ENCODE data around the gene CPNE5. TPM values are rescaled to one million over a fixed set of nuclear protein-coding genes. Genes with fewer than 3 reads are reported as not detected.

Gene CPNE5
- total RNA-seq, 1 donor from 2014 or later: 0.72 TPM

DNA sequence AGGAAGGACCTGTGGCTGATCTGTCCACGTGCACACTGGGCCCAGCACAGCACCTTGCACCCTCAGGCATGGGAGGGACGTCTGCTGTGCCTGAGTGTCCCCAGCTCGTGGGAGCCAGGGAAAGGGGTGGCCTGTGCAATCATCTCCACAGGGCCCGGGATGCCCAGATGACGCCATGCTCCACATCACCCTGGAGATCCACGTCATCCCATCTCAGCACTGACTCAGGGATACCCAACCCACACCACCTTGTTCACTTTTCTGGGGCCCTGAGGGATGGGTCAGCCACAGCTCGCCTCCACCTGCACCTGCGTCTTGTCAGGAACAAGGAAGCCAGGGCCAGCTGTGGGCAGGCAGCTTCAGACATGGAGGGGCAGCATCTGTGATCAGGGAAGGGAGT lies 93.4 kb downstream of the CPNE5 start:
- H3K36me3 Mint-ChIP-seq: no peaks in the 10 kb centered on the region
- no peak overlapping the region for H3K4me3 Mint-ChIP-seq
- no peaks in the 10 kb centered on the region for H3K4me1 Mint-ChIP-seq (ENCODE audit: unreplicated experiment)
- H3K27ac Mint-ChIP-seq: no peak overlapping the region
- no peak for TF ChIP-seq CTCF (conservative IDR thresholded peaks at IDR 0.05)
- H3K9me3 Mint-ChIP-seq: peaks cover 4% of the 10 kb centered on the region
- DNase-seq (ENCODE audit: extremely low spot score, unreplicated experiment): no peak
- H3K27me3 Mint-ChIP-seq: peaks cover 6% of the 10 kb centered on the region

DNA sequence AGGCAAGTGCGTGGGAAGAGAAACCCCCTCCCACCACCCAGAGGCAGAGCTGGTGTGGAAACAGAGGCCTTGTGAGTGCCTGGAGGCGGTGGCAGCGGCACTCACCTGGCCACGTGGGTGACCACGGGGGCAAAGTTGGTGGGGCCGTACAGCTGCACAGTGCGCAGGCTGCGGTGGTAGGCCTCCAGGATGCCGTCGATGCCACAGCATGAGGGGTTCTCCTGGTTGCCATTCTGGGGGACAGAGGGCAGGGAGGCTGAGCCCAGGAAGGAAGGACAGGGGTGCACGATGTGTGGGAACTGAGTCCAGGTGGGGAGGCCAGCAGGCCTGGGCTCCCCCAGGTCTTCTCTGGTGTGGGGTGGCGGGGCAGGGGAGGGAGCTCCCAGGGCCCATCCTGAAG lies 94.0 kb downstream of the CPNE5 start:
- no peak for TF ChIP-seq CTCF (conservative IDR thresholded peaks at IDR 0.05)
- Mint-ChIP-seq H3K36me3 (no peaks in the 10 kb centered on the region), H3K27me3 (peaks cover 6% of the 10 kb centered on the region), H3K27ac (no peak overlapping the region), H3K4me1 (ENCODE audit: unreplicated experiment) (no peaks in the 10 kb centered on the region), H3K4me3 (no peak overlapping the region), H3K9me3 (peaks cover 4% of the 10 kb centered on the region)
- no peak for DNase-seq (ENCODE audit: extremely low spot score, unreplicated experiment)

GRCh38 chr6:36744304-36744673 lies 95.0 kb downstream of the CPNE5 start:
- peaks cover 4% of the 10 kb centered on the region for H3K9me3 Mint-ChIP-seq
- H3K4me1 Mint-ChIP-seq (ENCODE audit: unreplicated experiment): no peaks in the 10 kb centered on the region
- H3K27ac Mint-ChIP-seq: no peak overlapping the region
- no peak overlapping the region for H3K4me3 Mint-ChIP-seq
- no peak for DNase-seq (ENCODE audit: extremely low spot score, unreplicated experiment)
- H3K36me3 Mint-ChIP-seq: no peaks in the 10 kb centered on the region
- no peak for TF ChIP-seq CTCF (conservative IDR thresholded peaks at IDR 0.05)
- H3K27me3 Mint-ChIP-seq: peaks cover 6% of the 10 kb centered on the region

DNA sequence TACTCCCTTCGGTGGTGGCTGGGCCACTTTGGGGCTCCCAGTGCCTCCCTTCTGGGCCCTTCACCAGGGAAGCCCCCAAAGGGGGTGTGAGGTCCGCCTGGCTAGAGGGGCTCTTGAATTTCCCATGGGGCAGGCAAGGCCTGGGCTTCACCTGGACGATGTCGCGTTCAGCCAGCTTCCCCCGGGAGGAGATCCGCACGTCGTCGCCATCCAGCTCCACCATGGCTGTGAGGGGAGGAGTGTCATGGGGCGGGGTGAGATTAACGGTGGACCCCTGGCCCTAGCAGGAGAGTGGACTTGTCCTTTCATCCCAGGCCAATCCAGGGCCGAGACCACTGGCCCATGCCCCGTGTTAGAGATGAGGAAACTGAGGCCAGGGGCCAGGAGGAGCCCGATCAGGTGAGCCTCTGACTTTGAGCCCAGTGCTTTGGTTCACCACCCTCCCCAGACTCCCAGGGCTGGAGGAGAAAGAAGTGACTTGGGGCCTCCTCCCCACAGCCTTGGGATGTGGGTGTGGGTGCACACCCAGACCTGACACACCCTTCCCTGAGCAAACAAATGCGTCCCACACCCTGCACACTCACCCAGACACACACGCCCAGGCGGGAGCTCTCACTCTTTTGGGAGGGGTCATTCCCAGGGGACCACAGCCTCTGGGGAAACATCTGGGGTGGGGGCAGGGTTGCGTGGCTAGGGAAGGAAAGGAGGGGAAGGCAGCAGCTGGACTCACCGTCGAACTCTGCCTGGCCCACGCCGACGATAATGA lies 95.5 kb downstream of the CPNE5 start:
- no peak for TF ChIP-seq CTCF (conservative IDR thresholded peaks at IDR 0.05)
- H3K36me3 Mint-ChIP-seq: no peaks in the 10 kb centered on the region
- DNase-seq (ENCODE audit: extremely low spot score, unreplicated experiment): no peak

DNA sequence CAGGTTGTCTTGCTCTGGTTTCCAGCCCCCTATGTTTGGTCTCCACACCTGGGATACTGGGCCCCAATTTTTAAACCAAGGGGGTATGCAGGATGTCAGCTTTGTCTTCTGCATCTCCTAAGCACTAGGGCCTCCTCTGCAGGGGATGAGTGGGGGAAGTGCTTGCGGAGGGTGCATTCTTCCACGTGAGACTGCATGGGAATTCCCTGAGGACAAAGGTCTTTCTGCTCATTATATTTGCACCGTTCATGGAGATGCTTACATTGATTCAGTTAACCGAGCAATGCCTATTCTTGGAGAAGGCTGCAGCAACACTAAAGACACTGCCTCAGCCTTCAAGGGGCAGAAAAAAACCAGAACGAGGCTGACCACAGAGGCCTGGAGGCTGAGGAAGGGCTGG lies 96.2 kb downstream of the CPNE5 start:
- Mint-ChIP-seq H3K4me1 (ENCODE audit: unreplicated experiment) (no peaks in the 10 kb centered on the region), H3K27ac (no peak overlapping the region), H3K36me3 (no peaks in the 10 kb centered on the region), H3K4me3 (no peak overlapping the region), H3K27me3 (peaks cover 6% of the 10 kb centered on the region), H3K9me3 (no peaks in the 10 kb centered on the region)
- no peak for DNase-seq (ENCODE audit: extremely low spot score, unreplicated experiment)
- no peak for TF ChIP-seq CTCF (conservative IDR thresholded peaks at IDR 0.05)

More for the DNA sequence above, 95.5 kb downstream of the CPNE5 start:
- Mint-ChIP-seq H3K4me3 (no peak overlapping the region), H3K4me1 (ENCODE audit: unreplicated experiment) (no peaks in the 10 kb centered on the region), H3K27me3 (peaks cover 6% of the 10 kb centered on the region), H3K9me3 (peaks cover 4% of the 10 kb centered on the region), H3K27ac (no peak overlapping the region)
